ENCODE results near the gene MROH2A.

Gene MROH2A

DNA sequence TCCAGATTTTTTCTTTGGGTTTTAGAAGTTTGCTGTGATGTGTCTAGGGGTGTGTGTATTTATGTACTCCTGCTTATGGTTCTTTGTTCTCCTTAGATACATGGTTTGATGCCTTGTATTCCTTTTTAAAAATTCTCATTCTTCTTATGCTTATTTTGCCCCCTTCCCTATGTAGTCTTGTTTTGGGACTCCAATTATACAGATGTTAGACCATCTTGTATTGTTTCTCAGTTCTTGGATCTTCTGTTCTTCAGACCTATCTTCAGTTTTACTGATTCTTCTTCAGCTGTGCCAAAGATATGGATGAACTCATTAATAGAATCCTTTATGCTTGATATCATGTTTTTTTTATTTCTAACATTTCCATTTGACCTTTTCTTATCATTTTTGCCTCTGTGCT is 104.2 kb downstream of the MROH2A start:
- DNase-seq (ENCODE audit: insufficient read length, low spot score) (no peak), FAIRE-seq (no peak)
- TF ChIP-seq POLR2A (IDR thresholded peaks at IDR 0.05; ENCODE audit: low read depth, low read length) = no peak

Measured in H54 (cell line).